Esophagus muscularis mucosa (tissue), 4 donors: ENCODE data around the gene UTF1.

Experiments used
- EP300 ChIP-seq: sonication (generic); formaldehyde crosslinking; IDR thresholded peaks from one replicate; pipeline ENCODE4 v1.6.1; 2017; ENCODE audit warnings: antibody characterized with exemption
- POLR2A ChIP-seq: fragments of 450-650 bp; IDR thresholded peaks from one replicate; pipeline ENCODE4 v1.6.1; 2017; ENCODE audit warnings: antibody characterized with exemption, moderate library complexity, mild to moderate bottlenecking, low read depth
- POLR2AphosphoS5 ChIP-seq, 2 donors: sonication (generic); formaldehyde crosslinking; IDR thresholded peaks; one replicate each; pipeline ENCODE4 v1.6.1; 2017; ENCODE audit warnings: antibody characterized with exemption in 2 of 2
- TF ChIP-seq, protein P1 (sequence below), 3 experiments: fragments of 200-600 bp in 2 of 3; fragments of 450-650 bp in 1 of 3; sonication (generic) in 2 of 3; IDR thresholded peaks; one replicate each; pipeline ENCODE4 v1.5.1; 2017 to 2019; ENCODE audit warnings: antibody characterized with exemption in 3 of 3, mild to moderate bottlenecking in 2 of 3, moderate library complexity in 1 of 3

GRCh38 chr10:133185916-133186315, 44.1 kb upstream of the UTF1 start:
- TF ChIP-seq, protein P1, sequence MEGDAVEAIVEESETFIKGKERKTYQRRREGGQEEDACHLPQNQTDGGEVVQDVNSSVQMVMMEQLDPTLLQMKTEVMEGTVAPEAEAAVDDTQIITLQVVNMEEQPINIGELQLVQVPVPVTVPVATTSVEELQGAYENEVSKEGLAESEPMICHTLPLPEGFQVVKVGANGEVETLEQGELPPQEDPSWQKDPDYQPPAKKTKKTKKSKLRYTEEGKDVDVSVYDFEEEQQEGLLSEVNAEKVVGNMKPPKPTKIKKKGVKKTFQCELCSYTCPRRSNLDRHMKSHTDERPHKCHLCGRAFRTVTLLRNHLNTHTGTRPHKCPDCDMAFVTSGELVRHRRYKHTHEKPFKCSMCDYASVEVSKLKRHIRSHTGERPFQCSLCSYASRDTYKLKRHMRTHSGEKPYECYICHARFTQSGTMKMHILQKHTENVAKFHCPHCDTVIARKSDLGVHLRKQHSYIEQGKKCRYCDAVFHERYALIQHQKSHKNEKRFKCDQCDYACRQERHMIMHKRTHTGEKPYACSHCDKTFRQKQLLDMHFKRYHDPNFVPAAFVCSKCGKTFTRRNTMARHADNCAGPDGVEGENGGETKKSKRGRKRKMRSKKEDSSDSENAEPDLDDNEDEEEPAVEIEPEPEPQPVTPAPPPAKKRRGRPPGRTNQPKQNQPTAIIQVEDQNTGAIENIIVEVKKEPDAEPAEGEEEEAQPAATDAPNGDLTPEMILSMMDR (IDR thresholded peaks at IDR 0.05) = no peak
- TF ChIP-seq POLR2A (no peak), POLR2AphosphoS5 (IDR thresholded peaks at IDR 0.05) (no peak), EP300 (no peak)
